Stimulated activated CD4-positive, alpha-beta T cell treated with anti-CD3 and anti-CD28 coated beads, Interleukin-2, amount 100 ng/mL, for 4 hours (primary cell): ENCODE measurements around the gene GPSM3.
A peak's percentile ranks its signal among the peaks of the same experiment; 100 is the strongest.
"Not testable (repeated sequence)": the region's sequence is repeated elsewhere in the genome, so short reads cannot be mapped to it uniquely, and the experiment has no call there.

Experiments used
- DNase-seq: peaks from one replicate; pipeline ENCODE4 v3.0.0-alpha.2; 2020; ENCODE audit warnings: low read depth

The GPSM3 gene

GRCh38 chr6:32149932-32150870 lies 42.2 kb downstream of the GPSM3 start:
- DNase-seq = no peak

- DNase-seq = no peak
Observed at GRCh38 chr6:32149092-32149755, 43.2 kb downstream of the GPSM3 start.

DNA sequence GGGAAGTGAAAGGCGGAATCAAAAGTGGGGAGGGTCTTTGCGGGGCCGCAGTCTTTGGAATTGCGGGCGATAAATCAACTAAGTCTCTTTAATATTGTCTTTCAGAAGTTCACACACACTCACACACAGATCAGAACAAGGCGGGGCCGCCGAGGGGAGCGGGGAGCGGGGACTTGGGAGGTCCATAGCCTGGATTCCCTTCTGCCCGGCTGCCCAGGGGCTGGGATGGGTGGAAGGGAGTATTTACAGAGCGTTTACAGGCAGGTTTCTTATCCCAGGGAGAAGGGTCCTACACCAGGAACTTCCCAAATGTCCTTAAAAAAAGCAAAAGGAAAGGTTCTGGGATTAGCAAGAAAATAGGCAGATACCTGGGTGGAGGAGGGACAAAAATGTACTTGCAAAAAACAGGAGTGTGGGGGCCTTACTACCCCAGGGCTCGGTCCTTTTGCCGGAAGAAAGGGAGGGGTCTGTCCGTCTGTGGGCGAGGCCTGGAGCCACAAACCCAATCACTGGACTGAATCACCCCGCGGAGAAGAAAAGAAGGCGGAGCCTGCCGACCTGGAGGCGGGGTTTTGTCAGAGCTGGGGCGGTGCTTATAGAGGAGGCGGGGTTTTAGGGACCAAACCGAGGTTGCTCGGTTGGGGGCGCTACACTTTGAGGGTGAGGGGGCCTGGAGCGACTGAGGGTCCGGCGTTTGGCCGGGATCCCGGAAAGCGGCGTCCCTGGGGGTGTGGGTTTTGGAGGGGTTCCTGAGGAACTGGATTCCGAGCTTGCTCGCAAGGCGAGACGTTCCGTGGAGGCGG lies 44.0 kb downstream of the GPSM3 start:
- peak; percentile 55 for DNase-seq

DNA sequence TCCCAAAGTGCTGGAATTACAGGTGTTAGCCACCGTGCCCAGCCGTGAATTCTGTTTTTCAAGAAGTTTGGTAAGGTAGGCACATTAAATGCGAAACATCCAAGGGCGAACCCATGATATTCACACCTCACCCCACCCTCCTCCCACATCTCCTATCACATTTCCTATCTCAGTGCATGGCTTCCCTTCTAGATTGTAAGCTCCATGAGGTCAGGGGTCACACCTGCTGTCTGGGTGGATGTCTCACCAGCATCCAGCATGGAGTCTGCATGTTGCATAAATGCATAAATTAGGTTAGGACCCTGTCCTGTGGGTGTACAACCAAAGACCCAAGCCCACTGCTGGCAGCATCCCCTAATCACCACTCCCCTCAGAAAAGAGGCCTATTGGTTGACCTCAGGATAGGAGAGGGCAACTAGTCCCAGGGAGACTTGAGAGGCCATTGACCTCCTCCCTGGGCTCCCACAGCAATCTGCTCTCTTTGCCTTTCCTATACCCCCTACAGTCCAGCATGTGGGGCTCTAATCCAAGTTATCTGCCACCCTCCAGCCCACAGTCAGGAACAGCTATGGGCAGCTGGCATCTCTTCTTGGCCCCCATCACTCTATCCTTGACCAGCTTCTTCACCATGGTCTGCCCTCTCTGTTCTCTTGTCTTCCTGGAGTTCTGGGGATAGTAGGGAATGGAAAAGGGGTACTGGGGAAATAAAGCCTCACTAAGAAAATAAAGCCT lies 44.9 kb downstream of the GPSM3 start:
- no peak for DNase-seq

GRCh38 chr6:32146687-32147086 lies 45.8 kb downstream of the GPSM3 start:
- no peak for DNase-seq

GRCh38 chr6:32146287-32146686 lies 46.2 kb downstream of the GPSM3 start:
- no peak for DNase-seq

DNA sequence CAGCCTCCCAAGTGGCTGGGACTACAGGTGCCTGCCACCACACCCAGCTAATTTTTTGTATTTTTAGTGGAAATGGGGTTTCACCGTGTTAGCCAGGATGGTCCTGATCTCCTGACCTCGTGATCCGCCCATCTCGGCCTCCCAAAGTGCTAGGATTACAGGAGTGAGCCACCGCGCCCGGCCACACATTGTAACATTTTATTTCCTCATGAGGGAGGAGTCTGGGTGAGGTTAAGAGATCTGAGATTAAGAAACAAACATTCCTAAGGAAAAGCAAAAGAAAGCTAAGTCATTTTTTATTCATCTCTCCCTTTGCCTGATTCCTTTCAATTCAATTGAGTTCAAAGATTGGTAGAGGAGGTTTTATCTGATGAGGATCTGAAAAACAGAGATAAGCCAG lies 48.2 kb downstream of the GPSM3 start:
- not testable (repeated sequence) for DNase-seq
